Endothelial cell of umbilical vein (primary cell): ENCODE measurements around the gene CHTF8. TPM values are rescaled to one million over a fixed set of nuclear protein-coding genes. Genes with fewer than 3 reads are reported as not detected.

Experiments used
- BruUV-seq: library from RNA; stranded (reverse); fragments of 400-500 nt; replicated peaks from 2 replicates; lab custom pipeline; 2021; lab: Mats Ljungman, UMichigan
- CTCF ChIA-PET: fragments of 300-600, 350-600 bp; sonication (Branson Sonifier 250); formaldehyde crosslinking; loops from one replicate; lab custom pipeline; 2021; ENCODE audit warnings: antibody characterized with exemption, inconsistent platforms; lab: Charles Lee
- POLR2A ChIA-PET: fragments of 300-600, 350-600 bp; sonication (Branson Sonifier 250); formaldehyde crosslinking; loops from one replicate; lab custom pipeline; 2021; ENCODE audit warnings: antibody characterized with exemption, inconsistent platforms; lab: Charles Lee
- DNase-seq: peaks from one replicate; pipeline ENCODE4 v3.0.0-alpha.2; 2011; ENCODE audit warnings: low read depth, low spot score
- FAIRE-seq: peaks from 2 replicates; lab custom pipeline; 2011; peaks lifted over from hg19 to GRCh38; lab: Jason Lieb, UNC
- H2AFZ ChIP-seq: 2 replicates; pipeline ENCODE4 v1.6.0; 2012; ENCODE audit warnings: low read depth, low read length, control low read depth, inconsistent platforms
- H3K27ac ChIP-seq: 2 replicates; pipeline ENCODE4 v1.5.1; 2011; ENCODE audit warnings: low read depth, mild to moderate bottlenecking, control low read depth, low read length, moderate library complexity; ENCODE audit not compliant: insufficient read depth
- H3K27me3 ChIP-seq, 2 experiments: 2 replicates each; pipeline versions ENCODE4 v1.6.0 to v1.6.1; 2011; ENCODE audit warnings: low read length in 2 of 2, mixed read lengths in 1 of 2; ENCODE audit not compliant: control insufficient read depth in 2 of 2, insufficient read depth in 2 of 2
- H3K36me3 ChIP-seq, 2 experiments: 2 replicates in 1 of 2; 3 replicates in 1 of 2; pipeline ENCODE4 v1.5.1; 2011; ENCODE audit warnings: low read length in 2 of 2, mild to moderate bottlenecking in 1 of 2, moderate library complexity in 1 of 2; ENCODE audit not compliant: control insufficient read depth in 2 of 2, insufficient read depth in 2 of 2; ENCODE audit errors: extremely low read depth in 1 of 2
- H3K4me1 ChIP-seq: 3 replicates; pipeline ENCODE4 v1.5.1; 2011; ENCODE audit warnings: mild to moderate bottlenecking, low read length; ENCODE audit not compliant: control insufficient read depth, insufficient read depth; ENCODE audit errors: extremely low read depth
- H3K4me2 ChIP-seq: 2 replicates; pipeline ENCODE4 v1.6.1; 2011; ENCODE audit warnings: low read length, control low read depth, mixed read lengths; ENCODE audit not compliant: insufficient read depth
- H3K4me3 ChIP-seq, 3 experiments: fragments of 200-600 bp in 1 of 3; sonication (generic), shearing (Covaris generic) in 1 of 3; replicated peaks in 1 of 3; 2 replicates each; pipeline ENCODE4 v1.5.1; 2011 to 2016; ENCODE audit warnings: control low read depth in 3 of 3, low read length in 3 of 3, mild to moderate bottlenecking in 2 of 3, inconsistent platforms in 1 of 3, low read depth in 1 of 3, moderate library complexity in 1 of 3; ENCODE audit not compliant: insufficient read depth in 1 of 3
- H3K79me2 ChIP-seq: 2 replicates; pipeline ENCODE4 v1.6.0; 2012; ENCODE audit warnings: low read length, inconsistent platforms; ENCODE audit not compliant: control insufficient read depth, insufficient read depth
- H3K9ac ChIP-seq: replicated peaks from 2 replicates; pipeline ENCODE3; 2011; ENCODE audit warnings: low read length, control low read depth; ENCODE audit not compliant: insufficient read depth; ENCODE audit errors: extremely low read depth
- H3K9me1 ChIP-seq: replicated peaks from 3 replicates; pipeline ENCODE4 v1.6.0; 2011; ENCODE audit warnings: mild to moderate bottlenecking, low read length; ENCODE audit not compliant: control insufficient read depth, insufficient read depth; ENCODE audit errors: extremely low read depth
- H3K9me3 ChIP-seq: replicated peaks from 2 replicates; pipeline ENCODE4 v1.5.1; 2012; ENCODE audit warnings: low read length, inconsistent platforms; ENCODE audit not compliant: control insufficient read depth, insufficient read depth
- H4K20me1 ChIP-seq: replicated peaks from 2 replicates; pipeline ENCODE3; 2011; ENCODE audit warnings: mild to moderate bottlenecking, low read length; ENCODE audit not compliant: control insufficient read depth, insufficient read depth; ENCODE audit errors: extremely low read depth
- CTCF ChIP-seq, 2 donors: IDR thresholded peaks; 1 replicate in 1 of 2; 2 replicates in 1 of 2; pipeline ENCODE4 v1.5.1; 2011; ENCODE audit warnings: low read length in 2 of 2, mild to moderate bottlenecking in 2 of 2, moderate library complexity in 2 of 2, control low read depth in 1 of 2, inconsistent platforms in 1 of 2, low read depth in 1 of 2; ENCODE audit not compliant: insufficient read depth in 1 of 2; ENCODE audit errors: extremely low read depth in 1 of 2
- EZH2 ChIP-seq: IDR thresholded peaks from 2 replicates; pipeline ENCODE4 v1.6.1; 2012; ENCODE audit warnings: borderline replicate concordance, low read depth, mild to moderate bottlenecking, moderate library complexity, low read length, inconsistent platforms; ENCODE audit not compliant: severe bottlenecking
- FOS ChIP-seq: IDR thresholded peaks from 2 replicates; pipeline ENCODE4 v1.6.1; 2011; ENCODE audit warnings: mild to moderate bottlenecking, low read length, moderate library complexity, borderline replicate concordance; ENCODE audit not compliant: insufficient read depth
- GATA2 ChIP-seq: IDR thresholded peaks from 2 replicates; pipeline ENCODE4 v1.7.0; 2011; ENCODE audit warnings: low read depth, mild to moderate bottlenecking, moderate library complexity, mixed read lengths, low read length; ENCODE audit not compliant: insufficient read length, insufficient read depth
- JUN ChIP-seq: IDR thresholded peaks from 2 replicates; pipeline ENCODE4 v1.6.1; 2011; ENCODE audit warnings: borderline replicate concordance, low read depth; ENCODE audit not compliant: insufficient read length, insufficient read depth
- MAX ChIP-seq: IDR thresholded peaks from 2 replicates; pipeline ENCODE4 v1.6.1; 2011; ENCODE audit not compliant: insufficient read depth, insufficient read length
- MYC ChIP-seq: IDR thresholded peaks from one replicate; pipeline ENCODE4 v1.6.1; 2011; ENCODE audit warnings: mild to moderate bottlenecking, low read depth, low read length
- POLR2A ChIP-seq: IDR thresholded peaks from 2 replicates; pipeline ENCODE4 v1.6.1; 2012; ENCODE audit warnings: low read depth, mild to moderate bottlenecking, control low read depth, low read length
- POLR2AphosphoS5 ChIP-seq: IDR thresholded peaks from 2 replicates; pipeline ENCODE4 v1.6.1; 2012; ENCODE audit warnings: low read depth, mild to moderate bottlenecking, control low read depth, low read length, moderate library complexity; ENCODE audit not compliant: insufficient read depth
- dilution Hi-C: fragments of 300-500 bp; cut with MboI; formaldehyde crosslinking; loops from one replicate; pipeline ENCODE4 v1.15.0; 2019; ENCODE audit warnings: low sequenced_read_pairs; ENCODE audit not compliant: extremely low pct_ligation_motif_present
- intact Hi-C: fragments of 100-400 bp; cut with micrococcal nuclease; formaldehyde crosslinking; loops from one replicate; pipeline ENCODE4 v1.10.0; 2022
- polyA plus RNA-seq, 4 experiments: library from polyadenylated mRNA; depleted of rRNA in 3 of 4; stranded (reverse) in 3 of 4; unstranded in 1 of 4; fragments of >200 nt; gene quantifications; 2 replicates each; pipeline versions ENCODE4 v1.2.1 to v1.2.3, GENCODE V29; 2011 to 2012; ENCODE audit warnings: missing spikeins in 1 of 4
- total RNA-seq: library from RNA; stranded (reverse); gene quantifications from 2 replicates; pipeline ENCODE4 v1.2.3, GENCODE V29; 2021

CHTF8 gene
- total and polyA plus RNA-seq, 2 donors (not counting 3 experiments of a cell fraction or from before 2014, with no cell fraction given), result 128 to 131 TPM

GRCh38 chr16:69115361-69115760 is 17.0 kb downstream of the CHTF8 start:
- Histone ChIP-seq H3K9me3 (no peaks in the 10 kb centered on the region), H4K20me1 (peaks cover 3% of the 10 kb centered on the region), H3K4me2 (no peak overlapping the region), H3K79me2 (no peaks in the 10 kb centered on the region), H3K4me3 (no peak overlapping the region), H3K9ac (no peak overlapping the region), H2AFZ (no peak overlapping the region), H3K27ac (no peak overlapping the region), H3K36me3 (peaks cover 1 to 21% of the 10 kb centered on the region in 2 experiments), H3K9me1 (no peaks in the 10 kb centered on the region), H3K27me3 (no peaks in the 10 kb centered on the region), H3K4me1 (peaks cover 17% of the 10 kb centered on the region)
- no TSS peak for BruUV-seq
- no peak for FAIRE-seq
- no peak for DNase-seq
- dilution Hi-C loops (no loop called here), intact Hi-C loops (no loop called here)
- POLR2A ChIA-PET, result no interaction called here
- no peak for TF ChIP-seq MAX
- no peak for TF ChIP-seq JUN
- TF ChIP-seq FOS, result no peak
- no peak for TF ChIP-seq MYC
- TF ChIP-seq CTCF (IDR thresholded peaks at IDR 0.05; ENCODE audit: extremely low read depth in 1 of 2, insufficient read depth in 1 of 2, low read depth in 1 of 2, low read length in 2 of 2), result no peak
- TF ChIP-seq POLR2AphosphoS5, result no peak
- TF ChIP-seq GATA2, result no peak
- no peak for TF ChIP-seq POLR2A
- TF ChIP-seq EZH2, result no peak
- CTCF ChIA-PET, result interaction anchor here (0.5 to 2.1 kb wide), 4 partner anchors 9 to 213 kb away, joined by 3 to 5 read pairs (median 4); partner anchors contain the start of gene HAS3
